HG02852 (cell line): Measurements from ENCODE around the gene TRMT10B.

Source experiments
- ATAC-seq: cut with Tn5 transposase; IDR thresholded peaks from one replicate; pipeline ENCODE4 v1.9.1; 2021; ENCODE audit warnings: mild to moderate bottlenecking, moderate library complexity; ENCODE audit not compliant: unreplicated experiment

TRMT10B gene

GRCh38 chr9:37753489-37754190, at the start of gene TRMT10B:
TSS of gene TRMT10B (plus strand) at chr9:37753805. CDS start at chr9:37761932, 8,127 bp downstream.
- ATAC-seq = peak; percentile 84

DNA sequence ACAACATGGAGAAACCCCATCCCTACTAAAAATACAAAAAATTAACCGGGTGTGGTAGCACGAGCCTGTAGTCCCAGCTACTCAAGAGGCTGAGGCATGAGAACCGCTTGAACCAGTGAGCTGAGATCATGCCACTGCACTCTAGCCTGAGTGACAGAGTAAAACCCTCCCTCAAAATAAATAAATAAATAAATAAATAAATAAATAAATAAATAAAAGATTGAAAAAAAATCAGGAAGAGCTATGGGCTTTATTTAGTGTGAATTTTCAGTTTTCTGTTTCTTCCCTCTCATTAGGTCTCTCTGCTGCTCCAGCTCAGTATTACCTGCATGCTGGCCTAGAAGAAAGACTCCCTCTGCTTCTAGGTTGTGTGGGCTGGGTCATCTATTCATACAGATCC, 47.8 kb upstream of the TRMT10B start:
- no peak for ATAC-seq

GRCh38 chr9:37706290-37706689, 47.3 kb upstream of the TRMT10B start:
- ATAC-seq = no peak

DNA sequence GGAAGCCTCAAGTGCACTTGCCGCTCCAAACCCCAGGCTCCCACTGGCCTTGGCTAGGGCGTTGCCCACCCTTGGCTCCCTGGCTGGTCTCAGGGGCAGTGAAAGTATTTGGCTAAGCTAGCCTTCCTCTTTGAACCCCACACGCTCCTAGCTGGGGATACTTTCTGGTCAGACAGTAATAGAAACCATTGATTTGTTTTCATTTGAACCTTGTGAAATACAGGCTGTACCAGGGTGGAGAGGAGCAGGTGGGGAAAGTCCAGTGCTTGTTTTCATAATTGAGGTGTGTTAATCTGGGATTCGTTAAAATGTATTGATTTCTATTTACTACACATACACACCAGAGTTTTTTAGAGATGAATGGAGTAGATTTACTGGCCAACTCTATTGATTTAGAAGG, 45.9 kb upstream of the TRMT10B start:
- no peak for ATAC-seq

- no peak for ATAC-seq
These were observed 43.6 kb upstream of the TRMT10B start for GRCh38 chr9:37710046-37710445.

DNA sequence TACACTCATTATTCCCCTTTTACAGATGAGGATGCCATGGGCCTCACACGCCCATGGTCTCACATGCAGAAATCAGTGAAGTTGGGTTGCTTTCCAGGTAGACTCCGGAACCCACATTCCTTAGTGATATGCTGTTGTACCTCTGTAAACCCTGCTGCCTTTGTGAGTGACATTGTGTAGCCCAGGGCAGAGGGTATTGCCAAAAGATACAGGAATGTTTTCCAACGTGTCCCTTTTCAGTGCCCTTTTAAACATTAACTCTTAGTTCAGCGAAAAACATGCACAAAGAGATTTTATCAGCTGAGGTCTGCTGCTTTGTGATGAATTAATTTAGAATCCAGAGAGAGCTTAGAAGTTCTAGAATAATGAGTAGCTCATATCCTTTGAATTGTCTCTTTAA, 38.3 kb upstream of the TRMT10B start:
- no peak for ATAC-seq

DNA sequence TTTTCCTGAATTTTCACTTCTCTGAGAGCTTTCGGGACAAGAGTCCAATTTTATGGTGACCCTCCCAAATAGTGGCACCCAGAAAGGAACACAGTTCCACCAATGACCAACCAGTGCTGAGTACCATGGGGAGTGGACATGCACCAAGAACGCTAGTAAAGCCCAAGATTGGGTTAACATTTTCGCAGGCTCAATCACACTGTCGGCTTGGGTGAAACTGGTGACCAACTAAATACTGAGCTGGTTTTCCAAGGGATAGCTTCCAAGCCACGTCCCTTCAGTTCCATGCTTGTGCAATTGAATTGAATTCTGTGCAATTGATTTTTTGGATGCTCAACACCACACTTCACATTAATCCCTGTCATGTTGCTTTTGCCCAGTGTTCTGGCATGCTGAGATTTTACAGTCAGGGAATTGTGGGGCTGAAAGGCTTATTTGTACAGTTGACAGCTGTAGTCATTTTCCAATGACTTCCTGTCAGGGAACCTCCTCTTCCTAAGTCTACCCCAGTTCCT, 37.6 kb upstream of the TRMT10B start:
- no peak for ATAC-seq

DNA sequence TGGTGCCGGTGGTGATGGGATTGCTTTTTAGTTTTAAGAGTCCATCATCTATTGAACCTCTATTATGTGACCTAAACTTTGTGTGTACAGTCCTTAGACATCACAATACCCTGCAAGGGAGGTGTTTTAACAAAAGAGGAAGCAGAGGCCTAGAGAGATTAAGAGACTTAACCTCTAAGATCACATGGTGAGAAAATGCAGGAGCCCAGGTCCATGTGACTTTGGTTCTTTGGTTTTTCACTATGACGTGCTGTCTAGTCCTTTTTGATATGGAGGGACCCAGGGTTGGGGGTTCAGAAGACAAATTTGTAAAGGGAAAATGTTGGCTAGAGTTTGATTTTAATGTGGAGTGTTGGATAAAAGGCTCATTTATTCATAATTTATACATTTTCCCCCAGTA, 34.1 kb upstream of the TRMT10B start:
- ATAC-seq = no peak

DNA sequence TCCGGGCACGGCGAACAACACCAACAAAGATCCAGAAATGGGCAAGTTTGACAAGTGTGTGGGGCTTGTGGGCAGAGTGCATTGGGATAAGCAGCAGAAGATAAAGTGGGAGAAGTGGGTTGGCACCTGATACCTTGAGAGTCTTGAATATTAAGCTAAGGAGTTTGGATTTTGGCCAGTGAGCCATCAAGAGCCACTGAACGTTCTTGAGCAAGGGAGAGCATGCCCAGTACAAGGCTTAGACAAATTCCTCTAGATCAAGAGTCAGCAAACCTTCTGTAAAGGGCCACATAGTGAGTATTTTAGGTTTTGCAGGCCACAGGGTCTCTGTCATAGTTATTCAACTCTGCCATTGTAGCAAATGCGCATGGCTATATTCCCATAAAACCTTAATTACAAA, 26.6 kb upstream of the TRMT10B start:
- ATAC-seq = no peak

- no peak for ATAC-seq
These were observed 24.1 kb upstream of the TRMT10B start for GRCh38 chr9:37729499-37729898.

DNA sequence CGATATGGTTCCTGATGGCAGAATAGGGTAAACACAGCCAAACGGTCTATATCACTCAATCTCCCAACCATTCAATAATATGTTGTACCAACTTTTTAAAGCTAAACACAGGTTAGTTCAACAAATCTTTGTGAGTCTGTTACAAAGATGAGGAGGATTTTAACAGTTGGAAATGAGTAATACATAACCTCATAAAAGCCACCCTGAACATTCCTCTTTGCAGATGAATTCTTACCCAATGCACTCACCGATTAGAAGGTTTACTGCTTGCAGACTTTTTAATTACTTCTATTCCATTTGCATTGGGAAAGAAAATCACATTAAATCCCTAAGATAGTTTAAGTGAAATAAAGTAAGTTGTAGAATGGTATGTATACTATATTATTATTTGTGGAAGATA, 23.3 kb upstream of the TRMT10B start:
- no peak for ATAC-seq

DNA sequence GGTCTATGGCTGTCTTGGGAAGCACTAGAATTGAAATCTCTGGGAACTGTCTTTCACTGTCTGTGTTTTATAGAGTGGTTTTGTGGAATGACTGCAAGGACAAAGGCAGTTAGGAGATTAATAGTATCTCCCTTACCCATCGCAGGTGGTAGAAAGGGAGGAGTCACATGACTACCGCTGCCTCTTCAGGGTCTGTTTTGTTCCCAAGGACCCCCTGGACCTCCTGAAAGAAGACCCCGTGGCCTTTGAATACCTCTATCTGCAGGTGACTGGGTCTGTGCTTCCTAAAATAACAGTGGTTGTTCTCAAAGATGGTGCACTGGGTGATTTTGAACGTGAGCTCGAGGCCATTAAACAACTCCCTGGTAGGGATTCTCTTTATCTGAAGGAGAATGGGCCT, 22.8 kb upstream of the TRMT10B start:
- ATAC-seq = no peak

DNA sequence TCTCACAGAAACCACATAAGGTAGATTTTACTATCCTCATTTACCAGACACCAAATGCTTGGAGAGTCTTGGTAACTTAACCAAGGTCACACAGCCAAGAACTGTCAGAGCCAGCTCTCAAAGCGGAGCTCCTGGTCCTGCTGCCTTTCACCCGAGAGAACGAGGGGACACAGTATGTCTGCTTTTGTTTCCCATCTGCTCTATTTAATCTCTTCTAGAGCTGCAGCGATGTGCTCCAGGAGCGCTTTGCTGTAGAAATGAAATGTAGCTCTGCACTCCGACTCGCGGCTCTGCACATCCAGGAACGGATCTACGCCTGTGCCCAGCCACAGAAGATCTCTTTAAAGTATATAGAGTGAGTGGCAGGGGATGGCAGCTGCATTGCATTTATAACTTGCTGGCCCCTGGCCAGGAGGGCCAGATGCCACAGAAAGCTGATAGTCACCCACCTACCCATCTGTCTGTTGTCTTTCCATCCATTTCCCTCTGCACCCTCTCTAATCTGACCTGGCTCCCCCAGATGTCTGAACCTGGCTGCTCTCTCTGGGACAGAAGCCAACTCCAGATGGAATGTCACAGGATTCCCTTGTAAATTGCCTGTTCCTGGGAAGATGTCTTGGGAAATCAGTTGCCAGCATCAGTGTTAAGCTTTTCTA, 21.4 kb upstream of the TRMT10B start:
- ATAC-seq = no peak

DNA sequence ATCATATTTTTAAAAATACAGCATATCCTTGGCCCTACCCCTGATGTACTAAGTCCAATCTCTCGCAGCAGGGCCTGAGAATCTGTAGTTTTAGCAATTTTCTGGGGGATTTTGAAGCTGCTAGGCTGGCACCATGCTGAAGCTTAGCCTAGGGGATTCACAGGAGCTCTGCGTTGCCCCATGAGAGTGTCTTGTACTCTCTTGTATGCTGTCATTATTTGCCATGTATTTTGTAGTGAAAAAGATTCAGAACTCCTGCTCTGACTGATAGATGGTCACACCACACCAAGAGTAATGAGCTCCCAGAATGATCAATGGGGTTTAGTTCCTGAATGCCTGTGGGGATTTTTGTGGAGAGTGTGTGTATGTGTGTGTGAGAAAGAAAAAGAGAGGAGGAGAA, 20.7 kb upstream of the TRMT10B start:
- no peak for ATAC-seq

DNA sequence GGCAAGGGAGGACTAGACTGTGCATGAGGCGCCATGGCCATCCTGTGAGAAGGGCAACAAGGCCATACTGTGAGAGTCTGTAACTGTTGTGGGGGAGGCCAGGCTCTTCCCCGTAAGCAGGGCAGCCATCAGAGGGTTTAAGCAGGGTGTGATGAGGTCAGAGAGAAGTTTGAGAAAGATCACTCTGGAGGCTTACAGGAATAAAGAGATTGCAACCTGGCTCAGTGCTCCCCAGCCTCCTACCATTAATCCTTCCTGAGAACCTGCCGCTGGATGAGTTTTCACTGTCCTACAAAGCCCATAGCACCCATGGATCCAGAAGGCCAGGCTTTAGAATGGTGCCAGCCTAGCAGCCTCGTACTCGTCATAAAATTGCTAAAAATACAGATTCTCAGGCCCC, 14.4 kb upstream of the TRMT10B start:
- no peak for ATAC-seq

DNA sequence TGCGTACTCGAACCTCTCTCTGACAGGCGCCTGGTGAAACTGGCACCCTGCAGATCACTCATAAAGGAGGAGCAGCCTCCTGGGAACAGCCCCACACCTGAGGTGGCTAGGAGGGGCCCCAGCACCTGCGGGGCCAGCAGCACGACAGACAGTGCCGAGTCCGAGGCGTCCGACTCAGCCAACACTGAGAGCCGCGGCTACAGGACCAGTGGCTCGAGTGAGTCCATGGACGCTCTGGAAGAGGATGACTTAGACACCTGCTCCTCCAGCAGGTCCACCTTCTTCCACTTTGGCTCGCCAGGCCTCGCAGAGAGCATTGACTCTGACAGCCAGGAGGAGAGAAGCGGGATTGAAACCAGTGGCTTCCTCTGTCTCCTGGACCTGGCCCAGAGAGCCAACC, 13.5 kb upstream of the TRMT10B start:
- no peak for ATAC-seq

DNA sequence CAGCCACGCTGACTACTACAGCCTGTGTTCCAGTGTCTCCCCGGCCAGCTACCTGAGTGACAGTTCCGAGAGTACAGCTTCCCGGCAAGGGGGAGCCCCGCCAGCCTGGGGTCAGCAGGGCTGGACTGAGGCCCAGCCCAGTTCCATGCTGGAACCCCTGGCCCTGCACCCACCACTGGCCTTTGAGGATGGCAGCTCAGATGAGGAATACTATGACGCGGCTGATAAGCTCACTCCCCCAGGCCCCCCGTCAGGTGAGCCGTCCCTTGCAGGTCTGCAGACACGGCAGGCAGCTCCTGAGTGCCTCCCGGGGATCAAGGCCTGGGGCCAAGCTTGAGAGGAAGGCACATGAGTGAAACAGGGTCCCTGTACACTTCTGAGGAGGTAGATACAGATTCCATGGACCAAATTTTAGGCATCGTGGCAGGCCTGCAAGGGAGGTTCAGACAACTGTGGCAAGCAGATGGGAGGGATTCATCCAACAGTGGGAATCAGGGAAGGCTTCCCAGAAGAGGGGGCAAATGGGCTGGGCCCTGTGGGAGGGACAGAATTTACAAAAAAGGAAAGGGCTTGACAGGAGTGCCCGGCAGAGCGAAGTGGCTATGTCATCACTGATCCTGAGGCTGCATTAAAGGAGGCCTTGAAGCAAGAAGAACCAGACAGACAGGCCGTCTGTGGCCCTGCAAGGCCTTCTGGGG, 12.8 kb upstream of the TRMT10B start:
- no peak for ATAC-seq

DNA sequence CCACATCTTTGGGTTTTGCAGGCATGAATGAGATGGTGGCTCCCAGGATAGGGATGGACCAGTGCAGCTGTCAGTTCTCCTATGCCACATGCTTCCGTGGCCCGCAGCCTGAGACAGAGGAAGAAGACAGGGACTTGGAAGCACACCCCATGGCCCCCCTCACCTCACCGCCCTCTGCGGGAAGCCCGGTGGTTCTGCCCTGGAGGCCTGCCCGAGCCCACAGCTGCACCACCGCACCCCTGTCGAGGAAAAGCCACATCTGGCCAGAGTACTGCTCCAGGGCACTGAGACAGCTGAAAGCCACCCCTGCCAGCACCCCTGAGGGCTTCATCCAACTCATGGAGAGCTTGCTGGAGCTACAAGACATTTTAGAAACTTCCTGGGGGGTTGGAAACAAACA, 7.6 kb upstream of the TRMT10B start:
- no peak for ATAC-seq

DNA sequence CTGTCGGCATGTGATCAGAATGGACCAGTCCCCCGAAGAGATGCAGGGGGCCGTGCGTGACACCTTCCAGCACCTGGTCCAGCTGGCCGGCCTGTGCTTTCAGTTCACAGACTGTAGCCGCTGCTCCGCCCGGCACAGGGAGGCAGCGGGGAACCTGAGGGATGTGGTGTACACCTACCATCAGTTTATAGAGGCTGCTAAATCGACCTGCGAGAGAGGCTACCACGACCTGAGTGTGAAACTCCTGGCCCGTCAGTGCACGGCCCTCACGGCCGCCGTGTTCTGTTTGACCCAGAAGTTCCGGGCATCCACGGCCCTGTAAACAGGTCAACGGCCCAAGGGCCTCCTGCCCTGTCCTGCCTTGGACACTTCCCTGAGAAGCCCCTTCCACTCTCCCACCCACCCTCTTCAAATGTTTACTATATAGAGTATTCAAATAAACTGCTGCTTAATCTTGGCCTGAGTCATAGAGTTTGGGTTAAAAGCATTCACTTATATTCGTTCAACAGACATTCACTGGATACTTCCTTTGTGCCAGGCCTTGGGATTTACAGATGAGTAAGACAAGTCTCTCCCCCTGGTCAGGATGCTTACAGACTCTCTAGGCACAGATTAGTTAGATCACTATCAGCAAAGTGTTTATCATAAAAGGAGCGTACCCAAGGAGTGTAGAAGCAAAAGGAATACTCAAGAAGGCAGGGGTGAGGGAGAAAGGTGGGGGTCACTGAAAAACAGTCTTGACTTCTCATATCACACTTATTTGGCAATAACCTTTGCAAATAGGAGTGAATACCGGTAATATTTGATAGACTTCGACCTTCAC, 6.9 kb upstream of the TRMT10B start:
- ATAC-seq = no peak

DNA sequence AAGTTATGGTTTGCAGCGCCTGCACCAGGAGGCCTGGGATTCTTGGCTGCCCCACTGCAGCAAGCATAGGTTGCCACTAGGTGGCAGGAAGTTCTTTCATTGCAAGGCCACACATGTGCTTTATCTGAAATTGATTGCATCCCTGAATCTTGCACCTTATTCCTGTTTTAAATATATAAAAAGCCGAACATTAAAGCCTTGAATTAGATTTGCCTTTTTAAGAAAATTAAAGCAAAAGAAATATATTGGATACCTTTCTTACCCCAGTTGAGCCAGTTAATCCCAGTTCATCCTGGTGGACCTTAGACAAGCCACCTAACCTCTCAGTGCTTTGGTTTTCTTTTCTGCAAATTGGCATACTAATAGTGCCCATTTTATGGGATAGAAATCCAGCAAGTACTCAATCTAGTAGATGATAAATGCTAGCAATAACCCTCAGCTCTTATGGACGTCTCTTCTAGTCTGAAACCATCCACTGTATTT, 6.3 kb upstream of the TRMT10B start:
- ATAC-seq = peak; percentile 85

GRCh38 chr9:37749129-37749528, 4.5 kb upstream of the TRMT10B start:
- no peak for ATAC-seq
